Cardiac muscle cell (in vitro differentiated cells and primary cell): ENCODE measurements around the gene CYP2U1. TPM values are rescaled to one million over a fixed set of nuclear protein-coding genes. Genes with fewer than 3 reads are reported as not detected.

Source experiments
- DNase-seq, 2 donors: peaks; one replicate each; pipeline versions ENCODE4 v3.0.0 to v3.0.0-alpha.2; 2010 to 2017; ENCODE audit warnings: low read depth in 1 of 2, low spot score in 1 of 2
- H3K27ac ChIP-seq: fragments of 200-600 bp; sonication (generic); 2 replicates; pipeline ENCODE4 v1.5.1; 2016
- H3K27me3 ChIP-seq: fragments of 200-600 bp; sonication (generic); 2 replicates; pipeline ENCODE4 v1.6.0; 2016; ENCODE audit warnings: control low read depth
- H3K36me3 ChIP-seq: fragments of 200-600 bp; sonication (generic); 2 replicates; pipeline ENCODE4 v1.5.1; 2016; ENCODE audit warnings: control low read depth
- H3K4me1 ChIP-seq: fragments of 200-600 bp; sonication (generic); 2 replicates; pipeline ENCODE4 v1.8.1; 2017; ENCODE audit warnings: low read depth, mild to moderate bottlenecking, mixed run types
- H3K4me3 ChIP-seq: fragments of 200-600 bp; sonication (generic); 2 replicates; pipeline ENCODE4 v1.5.1; 2016; ENCODE audit warnings: mild to moderate bottlenecking
- H3K9me3 ChIP-seq: fragments of 200-600 bp; sonication (generic); 2 replicates; pipeline ENCODE4 v1.5.1; 2017; ENCODE audit warnings: low read depth, mild to moderate bottlenecking, control low read depth
- CTCF ChIP-seq: IDR thresholded peaks from 2 replicates; pipeline ENCODE4 v1.5.1; 2012; ENCODE audit warnings: low read depth, mild to moderate bottlenecking, low read length
- polyA plus RNA-seq: library from polyadenylated mRNA; unstranded; fragments of >200 nt; fragmentation: Nextera tagmentation; extraction: Ambion mirVana; gene quantifications from 2 replicates; pipeline ENCODE4 v1.2.1, GENCODE V29; 2016
- total RNA-seq: library from RNA; depleted of rRNA; stranded (reverse); fragments of >200 nt; gene quantifications from 2 replicates; pipeline ENCODE4 v1.2.3, GENCODE V29; 2016

CYP2U1 gene
- total and polyA plus RNA-seq, 2 experiments from 2014 or later: 2.7 to 4.7 TPM

GRCh38 chr4:107989162-107989536, 57.8 kb downstream of the CYP2U1 start:
- Histone ChIP-seq H3K9me3 (no peaks in the 10 kb centered on the region), H3K4me1 (peaks cover 29% of the 10 kb centered on the region), H3K4me3 (peak overlapping the region; percentile 79), H3K27me3 (no peaks in the 10 kb centered on the region), H3K36me3 (no peaks in the 10 kb centered on the region), H3K27ac (no peak overlapping the region)
- no peak for DNase-seq
- TF ChIP-seq CTCF: no peak

GRCh38 chr4:107989537-107990386, 58.4 kb downstream of the CYP2U1 start, which contains the start of gene HADH:
Gene HADH, plus strand, starts transcription at chr4:107989889. Its CDS starts 44 bp downstream, at chr4:107989933.
- no peaks in the 10 kb centered on the region for H3K27me3 ChIP-seq
- DNase-seq: peak; percentile 94 to 95
- no peak for TF ChIP-seq CTCF
- H3K9me3 ChIP-seq: no peaks in the 10 kb centered on the region
- peaks cover 34% of the 10 kb centered on the region for H3K4me1 ChIP-seq
- peak within 1 kb of the TSS; percentile 88 for H3K27ac ChIP-seq
- peak within 1 kb of the TSS; percentile 79 for H3K4me3 ChIP-seq
- H3K36me3 ChIP-seq: no peaks in the 10 kb centered on the region

DNA sequence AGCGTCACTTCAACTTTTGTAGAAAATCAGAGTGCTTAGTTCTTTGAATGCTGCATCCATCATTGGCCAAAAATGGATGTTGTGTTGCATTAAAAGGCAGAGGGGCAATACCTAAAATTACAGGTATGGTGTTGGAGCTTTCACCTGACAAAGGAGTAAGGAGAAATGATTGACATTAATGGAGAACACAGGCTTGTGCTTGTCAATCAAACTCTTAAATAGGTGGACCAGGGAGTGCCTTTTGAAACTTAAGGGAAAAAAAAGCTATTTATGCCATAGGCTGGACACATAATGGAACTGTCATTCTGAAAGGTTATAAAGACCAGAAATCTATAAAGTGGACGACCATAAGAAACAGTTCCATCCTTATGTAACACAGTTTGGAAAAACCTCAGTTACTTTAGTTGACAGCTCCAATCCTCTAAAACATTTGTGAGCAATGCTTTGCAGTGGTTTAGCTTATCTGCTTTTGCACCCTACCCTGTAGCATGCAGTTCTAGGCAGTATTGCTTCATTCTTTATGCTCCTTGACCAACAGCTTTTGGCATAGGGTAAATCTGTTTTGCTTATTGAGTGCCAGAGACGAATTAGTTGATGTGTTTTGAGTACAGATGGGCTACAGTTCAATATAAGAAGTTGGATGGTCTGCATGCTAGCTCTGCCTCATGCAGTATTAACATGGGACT, 60.7 kb downstream of the CYP2U1 start:
- Histone ChIP-seq H3K4me3 (no peak overlapping the region), H3K27ac (peak overlapping the region; percentile 70), H3K36me3 (no peaks in the 10 kb centered on the region), H3K27me3 (no peaks in the 10 kb centered on the region), H3K4me1 (peaks cover 34% of the 10 kb centered on the region), H3K9me3 (no peaks in the 10 kb centered on the region)
- peak in 1 of 2 donors; percentile 90 for DNase-seq
- no peak for TF ChIP-seq CTCF

DNA sequence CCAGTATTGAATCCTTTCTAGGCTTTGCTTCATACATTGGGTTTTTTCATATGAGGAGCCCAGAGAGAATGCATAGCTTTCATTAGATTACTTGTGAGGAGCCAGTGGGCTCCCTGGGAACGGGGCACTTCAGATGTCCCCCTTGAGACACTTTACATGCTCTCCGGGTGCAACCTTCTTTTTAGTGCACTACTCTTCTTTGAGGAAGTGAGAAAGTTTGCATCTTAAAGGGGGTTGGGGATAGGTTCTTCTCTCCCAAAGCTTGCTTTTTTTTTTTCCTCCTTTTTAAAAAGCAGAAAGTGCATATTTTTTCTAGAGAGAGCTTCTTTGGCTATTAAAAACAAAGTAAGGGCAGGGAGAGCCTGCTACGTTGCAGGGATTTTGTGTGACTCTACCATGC, 62.6 kb downstream of the CYP2U1 start:
- no peak overlapping the region for H3K4me3 ChIP-seq
- no peaks in the 10 kb centered on the region for H3K27me3 ChIP-seq
- H3K36me3 ChIP-seq: no peaks in the 10 kb centered on the region
- H3K27ac ChIP-seq: no peak overlapping the region
- H3K9me3 ChIP-seq: no peaks in the 10 kb centered on the region
- no peak for DNase-seq
- no peak for TF ChIP-seq CTCF
- peaks cover 40% of the 10 kb centered on the region for H3K4me1 ChIP-seq

DNA sequence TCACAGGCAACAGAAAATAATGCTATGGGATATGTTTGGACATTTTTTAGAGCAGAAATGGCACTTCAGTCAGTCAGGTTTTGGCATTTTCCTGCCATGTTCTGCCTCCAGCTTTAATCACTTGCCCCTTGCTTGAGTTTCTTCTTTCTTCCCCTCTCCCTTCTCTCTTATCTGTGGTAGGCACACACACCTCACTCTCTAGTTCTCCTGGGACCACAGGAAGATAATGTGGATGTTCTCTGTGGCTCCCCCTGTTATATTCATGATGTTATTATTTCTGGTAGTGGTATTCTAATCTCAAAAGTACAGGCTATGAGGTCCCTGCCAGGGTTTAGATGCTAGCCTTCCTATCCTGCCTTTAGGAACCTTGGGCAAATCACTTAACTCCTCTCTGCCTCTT, 63.5 kb downstream of the CYP2U1 start:
- DNase-seq: no peak
- no peak for TF ChIP-seq CTCF
- Histone ChIP-seq H3K27ac (no peak overlapping the region), H3K9me3 (no peaks in the 10 kb centered on the region), H3K27me3 (no peaks in the 10 kb centered on the region), H3K4me3 (no peak overlapping the region), H3K36me3 (no peaks in the 10 kb centered on the region), H3K4me1 (peaks cover 46% of the 10 kb centered on the region)
